ENCODE measurements around the gene LDLRAD4.

GRCh38 chr18:13357289-13357688, 138.7 kb downstream of the LDLRAD4 start:
- TF ChIP-seq, protein P1, sequence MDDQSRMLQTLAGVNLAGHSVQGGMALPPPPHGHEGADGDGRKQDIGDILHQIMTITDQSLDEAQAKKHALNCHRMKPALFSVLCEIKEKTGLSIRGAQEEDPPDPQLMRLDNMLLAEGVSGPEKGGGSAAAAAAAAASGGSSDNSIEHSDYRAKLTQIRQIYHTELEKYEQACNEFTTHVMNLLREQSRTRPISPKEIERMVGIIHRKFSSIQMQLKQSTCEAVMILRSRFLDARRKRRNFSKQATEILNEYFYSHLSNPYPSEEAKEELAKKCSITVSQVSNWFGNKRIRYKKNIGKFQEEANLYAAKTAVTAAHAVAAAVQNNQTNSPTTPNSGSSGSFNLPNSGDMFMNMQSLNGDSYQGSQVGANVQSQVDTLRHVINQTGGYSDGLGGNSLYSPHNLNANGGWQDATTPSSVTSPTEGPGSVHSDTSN (IDR thresholded peaks at IDR 0.05) = no peak
- TF ChIP-seq POLR2AphosphoS5 (IDR thresholded peaks at IDR 0.05; ENCODE audit: low read depth, low read length) (no peak), YY1 (IDR thresholded peaks at IDR 0.05; ENCODE audit: low read depth) (no peak), EZH2phosphoT487 (IDR thresholded peaks at IDR 0.05; ENCODE audit: borderline replicate concordance, low read depth) (no peak), TAF1 (IDR thresholded peaks at IDR 0.05; ENCODE audit: borderline replicate concordance, low read depth, low read length) (no peak), TCF12 (IDR thresholded peaks at IDR 0.05) (no peak), GABPA (IDR thresholded peaks at IDR 0.05; ENCODE audit: low read depth) (no peak), USF1 (IDR thresholded peaks at IDR 0.05; ENCODE audit: borderline replicate concordance, low read depth) (no peak), SMC3 (IDR thresholded peaks at IDR 0.05; ENCODE audit: low read depth, low read length) (no peak), MXI1 (IDR thresholded peaks at IDR 0.05; ENCODE audit: low read depth, low read length) (no peak), USF2 (IDR thresholded peaks at IDR 0.05; ENCODE audit: borderline replicate concordance, low read depth, low read length) (no peak), RAD21 (IDR thresholded peaks at IDR 0.05; ENCODE audit: low read length) (no peak), NFIC (IDR thresholded peaks at IDR 0.05; ENCODE audit: borderline replicate concordance) (no peak)
- TF ChIP-seq, protein P2, sequence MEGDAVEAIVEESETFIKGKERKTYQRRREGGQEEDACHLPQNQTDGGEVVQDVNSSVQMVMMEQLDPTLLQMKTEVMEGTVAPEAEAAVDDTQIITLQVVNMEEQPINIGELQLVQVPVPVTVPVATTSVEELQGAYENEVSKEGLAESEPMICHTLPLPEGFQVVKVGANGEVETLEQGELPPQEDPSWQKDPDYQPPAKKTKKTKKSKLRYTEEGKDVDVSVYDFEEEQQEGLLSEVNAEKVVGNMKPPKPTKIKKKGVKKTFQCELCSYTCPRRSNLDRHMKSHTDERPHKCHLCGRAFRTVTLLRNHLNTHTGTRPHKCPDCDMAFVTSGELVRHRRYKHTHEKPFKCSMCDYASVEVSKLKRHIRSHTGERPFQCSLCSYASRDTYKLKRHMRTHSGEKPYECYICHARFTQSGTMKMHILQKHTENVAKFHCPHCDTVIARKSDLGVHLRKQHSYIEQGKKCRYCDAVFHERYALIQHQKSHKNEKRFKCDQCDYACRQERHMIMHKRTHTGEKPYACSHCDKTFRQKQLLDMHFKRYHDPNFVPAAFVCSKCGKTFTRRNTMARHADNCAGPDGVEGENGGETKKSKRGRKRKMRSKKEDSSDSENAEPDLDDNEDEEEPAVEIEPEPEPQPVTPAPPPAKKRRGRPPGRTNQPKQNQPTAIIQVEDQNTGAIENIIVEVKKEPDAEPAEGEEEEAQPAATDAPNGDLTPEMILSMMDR (IDR thresholded peaks at IDR 0.05) = no peak

Measured in SK-N-SH (cell line).